Uterus (tissue), 2 donors: ENCODE measurements around the gene ATP5F1C.

ENCODE experiments used
- CTCF ChIP-seq, 4 experiments: fragments of 200-600 bp in 2 of 4; fragments of 450-650 bp in 2 of 4; sonication (generic) in 2 of 4; IDR thresholded peaks; one replicate each; pipeline ENCODE4 v1.5.1; 2016 to 2019; ENCODE audit warnings: antibody characterized with exemption in 4 of 4, mild to moderate bottlenecking in 2 of 4, moderate library complexity in 1 of 4
- POLR2A ChIP-seq, 2 donors: fragments of 450-650 bp; IDR thresholded peaks; one replicate each; pipeline ENCODE4 v1.6.1; 2016; ENCODE audit warnings: antibody characterized with exemption in 2 of 2, mild to moderate bottlenecking in 1 of 2, moderate library complexity in 1 of 2

DNA sequence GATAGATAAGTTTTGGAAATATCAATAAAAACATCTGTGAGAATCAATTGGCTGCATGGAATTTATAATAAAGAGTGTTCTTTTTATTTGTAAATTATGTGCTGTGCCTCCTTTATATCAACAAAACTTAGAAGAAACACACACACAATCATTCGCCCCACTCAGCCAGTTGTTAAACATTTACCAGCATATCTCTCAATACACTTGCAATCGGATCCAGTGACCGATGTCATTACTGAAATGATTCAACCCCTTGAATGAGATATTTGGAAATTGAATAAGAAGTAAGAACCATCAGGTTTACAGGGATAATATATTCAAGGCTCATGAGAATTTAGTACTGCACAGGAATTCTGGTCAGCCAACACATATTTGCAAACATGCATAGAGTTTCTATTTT, 65.9 kb downstream of the ATP5F1C start:
- TF ChIP-seq POLR2A (IDR thresholded peaks at IDR 0.05) (no peak), CTCF (IDR thresholded peaks at IDR 0.05) (no peak)
